IPS-20b (cell line): ENCODE results near the gene HMGXB3.

ENCODE experiments used
- H3K27ac ChIP-seq: one replicate; pipeline ENCODE4 v1.5.1; 2013; ENCODE audit warnings: low read length
- H3K27me3 ChIP-seq: 2 replicates; pipeline ENCODE4 v1.6.1; 2013; ENCODE audit warnings: mild to moderate bottlenecking, low read length, inconsistent platforms; ENCODE audit not compliant: insufficient read depth
- H3K36me3 ChIP-seq: 2 replicates; pipeline ENCODE4 v1.6.1; 2013; ENCODE audit warnings: low read depth, mild to moderate bottlenecking, inconsistent platforms, low read length, moderate library complexity; ENCODE audit not compliant: insufficient read depth
- H3K4me1 ChIP-seq: 2 replicates; pipeline ENCODE4 v1.6.1; 2013; ENCODE audit warnings: mild to moderate bottlenecking, control low read depth, inconsistent platforms, low read length, moderate library complexity; ENCODE audit not compliant: insufficient read depth
- H3K4me3 ChIP-seq: 2 replicates; pipeline ENCODE4 v1.5.1; 2013; ENCODE audit warnings: mild to moderate bottlenecking, low read length, inconsistent platforms
- H3K9ac ChIP-seq: 2 replicates; pipeline ENCODE4 v1.6.1; 2013; ENCODE audit warnings: low read depth, mild to moderate bottlenecking, inconsistent platforms, low read length, moderate library complexity
- H3K9me3 ChIP-seq: 2 replicates; pipeline ENCODE4 v1.6.1; 2013; ENCODE audit warnings: mild to moderate bottlenecking, low read depth, low read length, inconsistent platforms; ENCODE audit not compliant: insufficient read depth

The HMGXB3 gene

GRCh38 chr5:150009671-150010387, 9.3 kb downstream of the HMGXB3 start:
- Histone ChIP-seq H3K36me3 (peaks cover 92% of the 10 kb centered on the region), H3K9me3 (no peaks in the 10 kb centered on the region), H3K4me1 (no peaks in the 10 kb centered on the region), H3K9ac (no peak overlapping the region), H3K4me3 (no peak overlapping the region), H3K27me3 (no peaks in the 10 kb centered on the region), H3K27ac (no peak overlapping the region)

GRCh38 chr5:150013931-150014330, 13.4 kb downstream of the HMGXB3 start:
- H3K4me3 ChIP-seq = no peak overlapping the region
- H3K9ac ChIP-seq = no peak overlapping the region
- no peaks in the 10 kb centered on the region for H3K27me3 ChIP-seq
- peaks cover 8% of the 10 kb centered on the region; the same call in 1 of the 2 replicates for H3K9me3 ChIP-seq
- H3K27ac ChIP-seq = no peak overlapping the region
- H3K36me3 ChIP-seq = peaks cover 96% of the 10 kb centered on the region
- H3K4me1 ChIP-seq = no peaks in the 10 kb centered on the region

- Histone ChIP-seq H3K27ac (no peak overlapping the region), H3K9me3 (peaks cover 8% of the 10 kb centered on the region; the same call in 1 of the 2 replicates), H3K9ac (no peak overlapping the region), H3K4me3 (no peak overlapping the region), H3K27me3 (no peaks in the 10 kb centered on the region), H3K4me1 (no peaks in the 10 kb centered on the region), H3K36me3 (peaks cover 97% of the 10 kb centered on the region)
These were observed 13.9 kb downstream of the HMGXB3 start for GRCh38 chr5:150014456-150014855.

GRCh38 chr5:150015415-150015814, 14.9 kb downstream of the HMGXB3 start:
- no peaks in the 10 kb centered on the region for H3K27me3 ChIP-seq
- peaks cover 97% of the 10 kb centered on the region for H3K36me3 ChIP-seq
- no peaks in the 10 kb centered on the region for H3K4me1 ChIP-seq
- no peak overlapping the region for H3K27ac ChIP-seq
- peaks cover 8% of the 10 kb centered on the region; the same call in 1 of the 2 replicates for H3K9me3 ChIP-seq
- no peak overlapping the region for H3K4me3 ChIP-seq
- no peak overlapping the region for H3K9ac ChIP-seq

- Histone ChIP-seq H3K27ac (no peak overlapping the region), H3K4me1 (peaks cover 6% of the 10 kb centered on the region; the same call in 1 of the 2 replicates), H3K9me3 (peaks cover 8% of the 10 kb centered on the region; the same call in 1 of the 2 replicates), H3K4me3 (no peak overlapping the region), H3K27me3 (no peaks in the 10 kb centered on the region), H3K9ac (no peak overlapping the region), H3K36me3 (peaks cover 98% of the 10 kb centered on the region)
These were observed 16.0 kb downstream of the HMGXB3 start for GRCh38 chr5:150016537-150016936.

- H3K9ac ChIP-seq = no peak overlapping the region
- H3K36me3 ChIP-seq = peaks cover 100% of the 10 kb centered on the region
- peaks cover 7% of the 10 kb centered on the region; the same call in 1 of the 2 replicates for H3K4me1 ChIP-seq
- peaks cover 8% of the 10 kb centered on the region; the same call in 1 of the 2 replicates for H3K9me3 ChIP-seq
- H3K27me3 ChIP-seq = no peaks in the 10 kb centered on the region
- no peak overlapping the region for H3K4me3 ChIP-seq
- no peak overlapping the region for H3K27ac ChIP-seq
These were observed 16.9 kb downstream of the HMGXB3 start for GRCh38 chr5:150017226-150018005.

GRCh38 chr5:150020249-150020648, 19.7 kb downstream of the HMGXB3 start:
- Histone ChIP-seq H3K4me1 (peaks cover 7% of the 10 kb centered on the region; the same call in 1 of the 2 replicates), H3K9ac (no peak overlapping the region), H3K36me3 (peaks cover 100% of the 10 kb centered on the region), H3K27ac (no peak overlapping the region), H3K4me3 (no peak overlapping the region), H3K9me3 (peaks cover 8% of the 10 kb centered on the region; the same call in 1 of the 2 replicates), H3K27me3 (no peaks in the 10 kb centered on the region)

GRCh38 chr5:150021491-150022157, 21.1 kb downstream of the HMGXB3 start:
- no peak overlapping the region for H3K27ac ChIP-seq
- peaks cover 97% of the 10 kb centered on the region for H3K36me3 ChIP-seq
- no peaks in the 10 kb centered on the region for H3K9me3 ChIP-seq
- no peak overlapping the region for H3K9ac ChIP-seq
- H3K4me3 ChIP-seq = peak overlapping the region; percentile 13; the same call in 1 of the 2 replicates
- H3K4me1 ChIP-seq = peaks cover 7% of the 10 kb centered on the region; the same call in 1 of the 2 replicates
- H3K27me3 ChIP-seq = no peaks in the 10 kb centered on the region

GRCh38 chr5:150022158-150022531, 21.6 kb downstream of the HMGXB3 start:
- H3K9me3 ChIP-seq = no peaks in the 10 kb centered on the region
- peaks cover 97% of the 10 kb centered on the region for H3K36me3 ChIP-seq
- peaks cover 7% of the 10 kb centered on the region; the same call in 1 of the 2 replicates for H3K4me1 ChIP-seq
- no peak overlapping the region for H3K27ac ChIP-seq
- H3K9ac ChIP-seq = peak overlapping the region; percentile 0; the same call in 1 of the 2 replicates
- no peaks in the 10 kb centered on the region for H3K27me3 ChIP-seq
- H3K4me3 ChIP-seq = no peak overlapping the region

- H3K27ac ChIP-seq = no peak overlapping the region
- peak overlapping the region; percentile 0; the same call in 1 of the 2 replicates for H3K9ac ChIP-seq
- H3K9me3 ChIP-seq = no peaks in the 10 kb centered on the region
- peaks cover 97% of the 10 kb centered on the region for H3K36me3 ChIP-seq
- no peak overlapping the region for H3K4me3 ChIP-seq
- peaks cover 7% of the 10 kb centered on the region; the same call in 1 of the 2 replicates for H3K4me1 ChIP-seq
- H3K27me3 ChIP-seq = no peaks in the 10 kb centered on the region
These were observed 22.1 kb downstream of the HMGXB3 start for GRCh38 chr5:150022681-150023080.

- Histone ChIP-seq H3K4me1 (peaks cover 7% of the 10 kb centered on the region; the same call in 1 of the 2 replicates), H3K4me3 (no peak overlapping the region), H3K9ac (no peak overlapping the region), H3K9me3 (no peaks in the 10 kb centered on the region), H3K27me3 (no peaks in the 10 kb centered on the region), H3K36me3 (peaks cover 96% of the 10 kb centered on the region), H3K27ac (no peak overlapping the region)
These were observed 22.6 kb downstream of the HMGXB3 start for GRCh38 chr5:150023136-150023535.
